Measurements from ENCODE around the gene ADAMTSL3. TPM values are rescaled to one million over a fixed set of nuclear protein-coding genes. Genes with fewer than 3 reads are reported as not detected.

ADAMTSL3 gene
- total RNA-seq, 1 experiment from 2014 or later: 0.05 TPM

DNA sequence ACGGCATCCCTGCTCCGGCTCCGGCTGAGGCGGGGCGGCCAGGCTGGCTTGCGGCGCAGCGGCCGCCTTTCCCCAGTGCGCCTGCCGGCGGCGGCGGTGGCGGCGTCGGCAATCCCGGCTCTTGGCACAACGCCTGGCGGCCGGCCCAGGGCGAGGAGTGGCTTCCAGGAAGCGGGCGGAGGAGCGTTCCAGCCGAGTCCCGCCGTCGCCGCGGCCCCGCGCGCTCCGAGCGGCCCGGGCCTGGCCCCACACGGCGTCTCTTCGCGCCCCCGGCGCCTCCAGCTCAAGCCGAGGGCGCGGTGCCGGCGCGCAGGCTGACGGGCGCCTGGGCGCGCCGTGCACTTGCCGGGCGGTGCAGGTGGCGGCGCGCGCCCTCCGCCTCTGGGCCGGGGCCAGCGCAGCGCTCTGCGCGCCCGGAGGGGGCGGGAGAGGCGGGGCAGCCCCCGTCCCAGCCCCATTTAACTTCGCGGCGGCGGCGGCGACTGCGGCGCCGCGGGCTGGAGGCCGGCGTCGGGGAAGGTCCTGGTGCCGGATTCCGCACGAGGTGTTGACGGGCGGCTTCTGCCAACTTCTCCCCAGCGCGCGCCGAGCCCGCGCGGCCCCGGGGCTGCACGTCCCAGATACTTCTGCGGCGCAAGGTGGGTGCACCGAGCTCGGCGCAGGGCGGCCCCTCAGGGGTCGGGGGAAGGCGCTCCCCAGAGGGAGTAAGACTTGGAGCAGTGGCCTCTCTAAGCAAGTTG is at the start of gene ADAMTSL3 (continued):
- TF ChIP-seq, protein P1, sequence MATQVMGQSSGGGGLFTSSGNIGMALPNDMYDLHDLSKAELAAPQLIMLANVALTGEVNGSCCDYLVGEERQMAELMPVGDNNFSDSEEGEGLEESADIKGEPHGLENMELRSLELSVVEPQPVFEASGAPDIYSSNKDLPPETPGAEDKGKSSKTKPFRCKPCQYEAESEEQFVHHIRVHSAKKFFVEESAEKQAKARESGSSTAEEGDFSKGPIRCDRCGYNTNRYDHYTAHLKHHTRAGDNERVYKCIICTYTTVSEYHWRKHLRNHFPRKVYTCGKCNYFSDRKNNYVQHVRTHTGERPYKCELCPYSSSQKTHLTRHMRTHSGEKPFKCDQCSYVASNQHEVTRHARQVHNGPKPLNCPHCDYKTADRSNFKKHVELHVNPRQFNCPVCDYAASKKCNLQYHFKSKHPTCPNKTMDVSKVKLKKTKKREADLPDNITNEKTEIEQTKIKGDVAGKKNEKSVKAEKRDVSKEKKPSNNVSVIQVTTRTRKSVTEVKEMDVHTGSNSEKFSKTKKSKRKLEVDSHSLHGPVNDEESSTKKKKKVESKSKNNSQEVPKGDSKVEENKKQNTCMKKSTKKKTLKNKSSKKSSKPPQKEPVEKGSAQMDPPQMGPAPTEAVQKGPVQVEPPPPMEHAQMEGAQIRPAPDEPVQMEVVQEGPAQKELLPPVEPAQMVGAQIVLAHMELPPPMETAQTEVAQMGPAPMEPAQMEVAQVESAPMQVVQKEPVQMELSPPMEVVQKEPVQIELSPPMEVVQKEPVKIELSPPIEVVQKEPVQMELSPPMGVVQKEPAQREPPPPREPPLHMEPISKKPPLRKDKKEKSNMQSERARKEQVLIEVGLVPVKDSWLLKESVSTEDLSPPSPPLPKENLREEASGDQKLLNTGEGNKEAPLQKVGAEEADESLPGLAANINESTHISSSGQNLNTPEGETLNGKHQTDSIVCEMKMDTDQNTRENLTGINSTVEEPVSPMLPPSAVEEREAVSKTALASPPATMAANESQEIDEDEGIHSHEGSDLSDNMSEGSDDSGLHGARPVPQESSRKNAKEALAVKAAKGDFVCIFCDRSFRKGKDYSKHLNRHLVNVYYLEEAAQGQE (IDR thresholded peaks at IDR 0.05; ENCODE audit: low read depth): no peak
- TF ChIP-seq RAD21 (IDR thresholded peaks at IDR 0.05; ENCODE audit: low read depth): no peak

DNA sequence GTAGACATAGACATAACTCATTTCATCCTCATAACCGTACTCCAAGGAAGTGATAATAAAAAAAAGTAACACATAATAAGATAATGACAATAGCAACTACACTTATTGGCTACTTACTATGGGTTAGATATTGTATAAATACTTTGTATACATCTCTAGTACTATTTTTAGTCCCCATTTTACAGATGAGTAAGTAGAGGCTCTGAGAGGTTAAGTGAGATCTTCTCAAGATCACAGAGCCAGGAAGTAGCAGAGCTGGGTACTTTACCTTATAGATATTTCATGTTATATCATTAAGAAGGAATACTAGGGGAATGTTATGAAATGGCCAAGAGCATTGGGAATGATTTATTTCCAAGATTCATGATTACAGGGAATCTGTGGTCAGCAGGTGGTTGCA is 49.4 kb upstream of the ADAMTSL3 start:
- Histone ChIP-seq H2AFZ (ENCODE audit: low read depth, low read length, poor library complexity, severe bottlenecking) (no peak overlapping the region), H3K79me2 (ENCODE audit: insufficient read depth, low read length) (no peaks in the 10 kb centered on the region), H3K36me3 (ENCODE audit: control insufficient read depth in 1 of 2, insufficient read depth in 2 of 2, low read length in 2 of 2) (no peaks in the 10 kb centered on the region), H3K4me2 (ENCODE audit: low read length) (no peak overlapping the region), H3K4me3 (replicated peaks in 1 of 2; ENCODE audit: low read depth in 1 of 2, low read length in 2 of 2) (no peak overlapping the region), H4K20me1 (ENCODE audit: insufficient read depth) (no peaks in the 10 kb centered on the region), H3K9me3 (ENCODE audit: control insufficient read depth in 1 of 2, insufficient read depth in 1 of 2, low read depth in 1 of 2, low read length in 2 of 2) (no peaks in the 10 kb centered on the region), H3K9me2 (ENCODE audit: insufficient read depth) (no peaks in the 10 kb centered on the region), H3K9ac (ENCODE audit: low read length) (no peak overlapping the region), H3K27me3 (ENCODE audit: insufficient read depth, low read length) (no peaks in the 10 kb centered on the region), H3K4me1 (ENCODE audit: control insufficient read depth in 1 of 2, insufficient read depth in 2 of 2, low read length in 2 of 2) (peaks cover 3 to 7% of the 10 kb centered on the region in 2 experiments; a peak in 2 of 4 replicates), H3K27ac (ENCODE audit: low read depth, low read length) (no peak overlapping the region)
- ChIA-PET RAD21 (ENCODE audit: low non-redundant PET in 1 of 2, low total read pairs in 2 of 2, uncharacterized antibody in 2 of 2, unreplicated experiment in 2 of 2) (no interaction called here), CTCF (no interaction called here), POLR2A (no interaction called here)
- DNase-seq (ENCODE audit: low read depth, low spot score) (no peak), ATAC-seq (no peak)
- BruUV-seq (replicated peaks): no TSS peak
- intact Hi-C loops (cut with micrococcal nuclease): no loop called here
- TF ChIP-seq, protein P2, sequence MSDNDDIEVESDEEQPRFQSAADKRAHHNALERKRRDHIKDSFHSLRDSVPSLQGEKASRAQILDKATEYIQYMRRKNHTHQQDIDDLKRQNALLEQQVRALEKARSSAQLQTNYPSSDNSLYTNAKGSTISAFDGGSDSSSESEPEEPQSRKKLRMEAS (IDR thresholded peaks at IDR 0.05): no peak
- TF ChIP-seq YY1 (IDR thresholded peaks at IDR 0.05; ENCODE audit: extremely low read depth, insufficient replicate concordance, low read depth, low read length): no peak
- no peak for TF ChIP-seq EZH2phosphoT487 (IDR thresholded peaks at IDR 0.05; ENCODE audit: borderline replicate concordance)
- no peak for TF ChIP-seq ZNF274 (IDR thresholded peaks at IDR 0.05; ENCODE audit: low read depth, low read length)
- no peak for TF ChIP-seq SRF (IDR thresholded peaks at IDR 0.05; ENCODE audit: low read depth)
- TF ChIP-seq CEBPB (IDR thresholded peaks at IDR 0.05; ENCODE audit: low read depth): no peak
- TF ChIP-seq POLR2A (IDR thresholded peaks at IDR 0.05; ENCODE audit: borderline replicate concordance, extremely low read depth, insufficient read depth, insufficient read length): no peak
- TF ChIP-seq, protein P1 (IDR thresholded peaks at IDR 0.05; ENCODE audit: low read depth): no peak
- TF ChIP-seq, protein P3, sequence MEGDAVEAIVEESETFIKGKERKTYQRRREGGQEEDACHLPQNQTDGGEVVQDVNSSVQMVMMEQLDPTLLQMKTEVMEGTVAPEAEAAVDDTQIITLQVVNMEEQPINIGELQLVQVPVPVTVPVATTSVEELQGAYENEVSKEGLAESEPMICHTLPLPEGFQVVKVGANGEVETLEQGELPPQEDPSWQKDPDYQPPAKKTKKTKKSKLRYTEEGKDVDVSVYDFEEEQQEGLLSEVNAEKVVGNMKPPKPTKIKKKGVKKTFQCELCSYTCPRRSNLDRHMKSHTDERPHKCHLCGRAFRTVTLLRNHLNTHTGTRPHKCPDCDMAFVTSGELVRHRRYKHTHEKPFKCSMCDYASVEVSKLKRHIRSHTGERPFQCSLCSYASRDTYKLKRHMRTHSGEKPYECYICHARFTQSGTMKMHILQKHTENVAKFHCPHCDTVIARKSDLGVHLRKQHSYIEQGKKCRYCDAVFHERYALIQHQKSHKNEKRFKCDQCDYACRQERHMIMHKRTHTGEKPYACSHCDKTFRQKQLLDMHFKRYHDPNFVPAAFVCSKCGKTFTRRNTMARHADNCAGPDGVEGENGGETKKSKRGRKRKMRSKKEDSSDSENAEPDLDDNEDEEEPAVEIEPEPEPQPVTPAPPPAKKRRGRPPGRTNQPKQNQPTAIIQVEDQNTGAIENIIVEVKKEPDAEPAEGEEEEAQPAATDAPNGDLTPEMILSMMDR (IDR thresholded peaks at IDR 0.05 in 2 of 3, conservative IDR thresholded peaks at IDR 0.05 in 1 of 3; ENCODE audit: borderline replicate concordance in 1 of 3, insufficient read depth in 1 of 3, low read depth in 2 of 3, low read length in 2 of 3): no peak
- TF ChIP-seq EGR1 (IDR thresholded peaks at IDR 0.05; ENCODE audit: low read depth): no peak
- TF ChIP-seq, protein P4, sequence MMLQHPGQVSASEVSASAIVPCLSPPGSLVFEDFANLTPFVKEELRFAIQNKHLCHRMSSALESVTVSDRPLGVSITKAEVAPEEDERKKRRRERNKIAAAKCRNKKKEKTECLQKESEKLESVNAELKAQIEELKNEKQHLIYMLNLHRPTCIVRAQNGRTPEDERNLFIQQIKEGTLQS (IDR thresholded peaks at IDR 0.05): no peak
- no peak for TF ChIP-seq POLR2AphosphoS5 (IDR thresholded peaks at IDR 0.05; ENCODE audit: low read depth, low read length)
- no peak for TF ChIP-seq RAD21 (IDR thresholded peaks at IDR 0.05; ENCODE audit: low read depth)

All from HCT116 (cell line).